Breast epithelium (tissue), 4 donors: ENCODE data around the gene NEU1. TPM values are rescaled to one million over a fixed set of nuclear protein-coding genes. Genes with fewer than 3 reads are reported as not detected.

Source experiments
- DNase-seq, 2 donors: peaks; one replicate each; pipeline ENCODE4 v3.0.0-alpha.2; 2019; ENCODE audit warnings: low spot score in 2 of 2
- H3K27ac ChIP-seq, 2 donors: fragments of 200-600 bp; sonication (generic) in 1 of 2; one replicate each; pipeline ENCODE4 v1.5.1; 2016 to 2019; ENCODE audit warnings: mild to moderate bottlenecking in 1 of 2
- H3K27me3 ChIP-seq, 2 donors: fragments of 200-600 bp; sonication (generic) in 1 of 2; one replicate each; pipeline versions ENCODE4 v1.5.1 to v1.6.0; 2017 to 2019; ENCODE audit warnings: control low read depth in 1 of 2, mild to moderate bottlenecking in 1 of 2
- H3K36me3 ChIP-seq: fragments of 200-600 bp; one replicate; pipeline ENCODE4 v1.5.1; 2019
- H3K4me1 ChIP-seq, 2 donors: fragments of 200-600 bp; sonication (generic); one replicate each; pipeline ENCODE4 v1.5.1; 2016 to 2019; ENCODE audit warnings: control low read depth in 1 of 2
- H3K4me3 ChIP-seq, 3 donors: fragments of 200-600 bp; sonication (generic); 1 replicate in 2 of 3; 2 replicates in 1 of 3; pipeline ENCODE4 v1.5.1; 2016 to 2019; ENCODE audit warnings: mild to moderate bottlenecking in 3 of 3, moderate library complexity in 2 of 3
- H3K9me3 ChIP-seq, 2 donors: fragments of 200-600 bp; sonication (generic) in 1 of 2; one replicate each; pipeline ENCODE4 v1.5.1; 2016 to 2019; ENCODE audit warnings: control low read depth in 1 of 2
- CTCF ChIP-seq, 3 donors: fragments of 450-650 bp; IDR thresholded peaks; one replicate each; pipeline ENCODE4 v1.5.1; 2016 to 2017; ENCODE audit warnings: antibody characterized with exemption in 3 of 3, mild to moderate bottlenecking in 3 of 3, moderate library complexity in 3 of 3
- POLR2A ChIP-seq: fragments of 450-650 bp; IDR thresholded peaks from one replicate; pipeline ENCODE4 v1.6.1; 2016; ENCODE audit warnings: antibody characterized with exemption, mild to moderate bottlenecking, moderate library complexity
- POLR2AphosphoS5 ChIP-seq, 3 donors: sonication (generic); formaldehyde crosslinking; IDR thresholded peaks; one replicate each; pipeline ENCODE4 v1.6.1; 2017; ENCODE audit warnings: antibody characterized with exemption in 3 of 3
- intact Hi-C: fragments of 100-400 bp; cut with DNase I; formaldehyde crosslinking; loops from one replicate; pipeline ENCODE4 v1.15.1; 2023; ENCODE audit warnings: low total_unique reads
- total RNA-seq, 3 donors: library from RNA; depleted of rRNA; stranded (reverse); fragments of >200 nt; gene quantifications; one replicate each; pipeline ENCODE4 v1.1.0, GENCODE V29; 2016

Gene NEU1
- total RNA-seq, 3 donors from 2014 or later: 44.6 to 57.3 (median 48.9) TPM

GRCh38 chr6:31886541-31886991 lies 23.9 kb upstream of the NEU1 start:
- Histone ChIP-seq H3K36me3 (peaks cover 24% of the 10 kb centered on the region), H3K9me3 (no peaks in the 10 kb centered on the region), H3K27me3 (no peaks in the 10 kb centered on the region), H3K4me1 (no peaks in the 10 kb centered on the region), H3K27ac (no peak overlapping the region), H3K4me3 (no peak overlapping the region)
- no peak for TF ChIP-seq POLR2A
- no peak for TF ChIP-seq CTCF (IDR thresholded peaks at IDR 0.05)
- no peak for TF ChIP-seq POLR2AphosphoS5 (IDR thresholded peaks at IDR 0.05)
- no peak for DNase-seq
- intact Hi-C loops: no loop called here

GRCh38 chr6:31884528-31885035 lies 22.0 kb upstream of the NEU1 start:
- no peaks in the 10 kb centered on the region for H3K4me1 ChIP-seq
- DNase-seq: no peak
- TF ChIP-seq POLR2A (no peak), POLR2AphosphoS5 (IDR thresholded peaks at IDR 0.05) (no peak), CTCF (IDR thresholded peaks at IDR 0.05) (no peak)
- H3K27ac ChIP-seq: no peak overlapping the region
- intact Hi-C loops: no loop called here
- no peaks in the 10 kb centered on the region for H3K27me3 ChIP-seq
- no peak overlapping the region for H3K4me3 ChIP-seq
- H3K9me3 ChIP-seq: no peaks in the 10 kb centered on the region
- peaks cover 33% of the 10 kb centered on the region for H3K36me3 ChIP-seq

GRCh38 chr6:31883676-31884075 lies 21.1 kb upstream of the NEU1 start:
- peaks cover 33% of the 10 kb centered on the region for H3K36me3 ChIP-seq
- H3K9me3 ChIP-seq: no peaks in the 10 kb centered on the region
- no peaks in the 10 kb centered on the region for H3K27me3 ChIP-seq
- TF ChIP-seq CTCF (IDR thresholded peaks at IDR 0.05) (no peak), POLR2A (no peak), POLR2AphosphoS5 (IDR thresholded peaks at IDR 0.05) (no peak)
- intact Hi-C loops: no loop called here
- H3K4me1 ChIP-seq: no peaks in the 10 kb centered on the region
- DNase-seq: no peak
- no peak overlapping the region for H3K27ac ChIP-seq
- H3K4me3 ChIP-seq: no peak overlapping the region

GRCh38 chr6:31882344-31882743 lies 19.7 kb upstream of the NEU1 start:
- peaks cover 27% of the 10 kb centered on the region for H3K36me3 ChIP-seq
- H3K27ac ChIP-seq: no peak overlapping the region
- TF ChIP-seq POLR2AphosphoS5 (IDR thresholded peaks at IDR 0.05): no peak
- TF ChIP-seq CTCF (IDR thresholded peaks at IDR 0.05): no peak
- TF ChIP-seq POLR2A: no peak
- H3K4me3 ChIP-seq: no peak overlapping the region
- no peaks in the 10 kb centered on the region for H3K27me3 ChIP-seq
- H3K4me1 ChIP-seq: no peaks in the 10 kb centered on the region
- no peaks in the 10 kb centered on the region for H3K9me3 ChIP-seq
- intact Hi-C loops: no loop called here
- DNase-seq: no peak

GRCh38 chr6:31881136-31881859 lies 18.7 kb upstream of the NEU1 start:
- Histone ChIP-seq H3K27ac (no peak overlapping the region), H3K36me3 (peaks cover 18% of the 10 kb centered on the region), H3K4me3 (no peak overlapping the region), H3K9me3 (no peaks in the 10 kb centered on the region), H3K4me1 (no peaks in the 10 kb centered on the region), H3K27me3 (no peaks in the 10 kb centered on the region)
- TF ChIP-seq POLR2A (no peak), CTCF (IDR thresholded peaks at IDR 0.05) (no peak)
- intact Hi-C loops: no loop called here
- DNase-seq: no peak
